GM12878 (cell line): ENCODE measurements around the gene PDE6D. TPM values are rescaled to one million over a fixed set of nuclear protein-coding genes. Genes with fewer than 3 reads are reported as not detected.

ENCODE experiments used
- ATAC-seq: fragments of 200-7000 bp; cut with Tn5 transposase; 3 replicates; pipeline ENCODE4 v1.9.1; 2020; ENCODE audit warnings: mild to moderate bottlenecking, moderate library complexity
- BruUV-seq: library from RNA; stranded (reverse); fragments of 400-500 nt; replicated peaks from 2 replicates; lab custom pipeline; 2021; lab: Mats Ljungman, UMichigan
- CTCF ChIA-PET: fragments of 300-600 bp; sonication (Branson Sonifier 250); formaldehyde crosslinking; extraction: SDS; loops from one replicate; lab custom pipeline; 2021; ENCODE audit warnings: inconsistent platforms; lab: Yijun Ruan, JAX
- POLR2A ChIA-PET: fragments of 350-600 bp; formaldehyde crosslinking; extraction: SDS; loops from one replicate; lab custom pipeline; 2021; ENCODE audit warnings: inconsistent platforms; lab: Charles Lee
- RAD21 ChIA-PET: fragments of 300-600 bp; sonication (Branson Sonifier 250); formaldehyde crosslinking; loops from one replicate; lab custom pipeline; 2023; ENCODE audit warnings: antibody characterized with exemption; ENCODE audit not compliant: unreplicated experiment; lab: Charles Lee
- SMC1A ChIA-PET: fragments of 300-600 bp; sonication (Branson Sonifier 250); formaldehyde crosslinking; loops from one replicate; lab custom pipeline; 2023; ENCODE audit not compliant: unreplicated experiment, uncharacterized antibody; lab: Charles Lee
- DNase-seq: peaks from one replicate; pipeline ENCODE4 v3.0.0-alpha.2; 2011; ENCODE audit warnings: low read depth, low spot score
- FAIRE-seq: peaks from 3 replicates; lab custom pipeline; 2011; peaks lifted over from hg19 to GRCh38; lab: Jason Lieb, UNC
- H2AFZ ChIP-seq: 2 replicates; pipeline ENCODE4 v1.6.0; 2011; ENCODE audit warnings: low read depth, low read length, control low read depth; ENCODE audit not compliant: control insufficient read depth
- H3K27ac ChIP-seq: 2 replicates; pipeline ENCODE4 v1.5.1; 2011; ENCODE audit warnings: control low read depth; ENCODE audit not compliant: control insufficient read depth, insufficient read depth
- H3K27me3 ChIP-seq, 2 experiments: replicated peaks in 1 of 2; 2 replicates each; pipeline versions ENCODE4 v1.6.0 to v1.6.1; 2011; ENCODE audit warnings: low read length in 1 of 2; ENCODE audit not compliant: control insufficient read depth in 2 of 2, insufficient read depth in 2 of 2
- H3K36me3 ChIP-seq, 2 experiments: 2 replicates each; pipeline ENCODE4 v1.5.1; 2011; ENCODE audit warnings: low read length in 1 of 2; ENCODE audit not compliant: control insufficient read depth in 2 of 2, insufficient read depth in 2 of 2
- H3K4me1 ChIP-seq: 2 replicates; pipeline ENCODE4 v1.6.1; 2011; ENCODE audit warnings: mild to moderate bottlenecking, low read length, moderate library complexity, mixed read lengths; ENCODE audit not compliant: control insufficient read depth, insufficient read depth
- H3K4me2 ChIP-seq: 2 replicates; pipeline ENCODE4 v1.6.0; 2011; ENCODE audit warnings: control low read depth; ENCODE audit not compliant: control insufficient read depth, insufficient read depth
- H3K4me3 ChIP-seq: fragments of 200-600 bp; sonication (generic); 2 replicates; pipeline ENCODE4 v1.5.1; 2016
- H3K79me2 ChIP-seq: 2 replicates; pipeline ENCODE4 v1.6.0; 2011; ENCODE audit warnings: low read length; ENCODE audit not compliant: control insufficient read depth, insufficient read depth
- H3K9ac ChIP-seq: 2 replicates; pipeline ENCODE4 v1.8.0; 2011; ENCODE audit warnings: low read length, control low read depth, mixed read lengths; ENCODE audit not compliant: control insufficient read depth, insufficient read depth
- H3K9me3 ChIP-seq: replicated peaks from 3 replicates; pipeline ENCODE4 v1.5.1; 2011; ENCODE audit warnings: mild to moderate bottlenecking, low read length; ENCODE audit not compliant: control insufficient read depth, insufficient read depth
- H4K20me1 ChIP-seq: 2 replicates; pipeline ENCODE4 v1.6.0; 2011; ENCODE audit not compliant: control insufficient read depth, insufficient read depth
- BACH1 ChIP-seq: fragments of 450-650 bp; IDR thresholded peaks from 2 replicates; pipeline ENCODE4 v1.6.1; 2017; ENCODE audit warnings: mild to moderate bottlenecking, borderline replicate concordance
- BCL11A ChIP-seq: IDR thresholded peaks from 2 replicates; pipeline ENCODE4 v1.6.1; 2011; ENCODE audit warnings: low read depth, low read length
- CHD1 ChIP-seq: IDR thresholded peaks from 2 replicates; pipeline ENCODE4 v1.6.1; 2012; ENCODE audit warnings: low read depth, low read length, improper control_type of control experiment
- CHD2 ChIP-seq: IDR thresholded peaks from 2 replicates; pipeline ENCODE4 v1.6.1; 2011; ENCODE audit warnings: low read depth, low read length, improper control_type of control experiment, borderline replicate concordance
- CHD4 ChIP-seq: fragments of 200-600 bp; sonication (generic); IDR thresholded peaks from 2 replicates; pipeline ENCODE4 v1.6.1; 2016; ENCODE audit warnings: mild to moderate bottlenecking
- IRF4 ChIP-seq: IDR thresholded peaks from 2 replicates; pipeline ENCODE4 v1.6.1; 2011; ENCODE audit warnings: low read depth, low read length
- IRF5 ChIP-seq: fragments of 450-650 bp; IDR thresholded peaks from 2 replicates; pipeline ENCODE4 v1.6.1; 2017; ENCODE audit warnings: borderline replicate concordance
- JUND ChIP-seq: IDR thresholded peaks from 2 replicates; pipeline ENCODE4 v1.6.1; 2012; ENCODE audit warnings: low read depth, mild to moderate bottlenecking, low read length, improper control_type of control experiment, moderate library complexity
- KLF5 ChIP-seq: fragments of 450-650 bp; IDR thresholded peaks from 2 replicates; pipeline ENCODE4 v1.6.1; 2014; ENCODE audit warnings: mild to moderate bottlenecking; ENCODE audit not compliant: partially characterized antibody
- NFYB ChIP-seq: IDR thresholded peaks from 2 replicates; pipeline ENCODE4 v1.6.1; 2011; ENCODE audit warnings: low read depth, mild to moderate bottlenecking, low read length, improper control_type of control experiment, moderate library complexity; ENCODE audit not compliant: insufficient read depth
- NR2C2 ChIP-seq: IDR thresholded peaks from 2 replicates; pipeline ENCODE4 v1.6.1; 2011; ENCODE audit warnings: borderline replicate concordance, low read depth; ENCODE audit not compliant: control insufficient read depth, insufficient read length
- RB1 ChIP-seq: fragments of 450-650 bp; formaldehyde crosslinking; IDR thresholded peaks from 2 replicates; pipeline ENCODE4 v1.6.1; 2017; ENCODE audit warnings: mild to moderate bottlenecking, borderline replicate concordance
- STAT3 ChIP-seq: IDR thresholded peaks from 2 replicates; pipeline ENCODE4 v1.6.1; 2011; ENCODE audit warnings: low read depth, low read length, improper control_type of control experiment
- ZNF384 ChIP-seq: IDR thresholded peaks from 2 replicates; pipeline ENCODE4 v1.6.1; 2012; ENCODE audit warnings: low read depth, mild to moderate bottlenecking, low read length, improper control_type of control experiment, borderline replicate concordance
- WGBS: methylation state at CpG from one replicate; pipeline ENCODE4 v1.1.6; 2016; ENCODE audit warnings: low lambda C conversion rate; ENCODE audit not compliant: insufficient replicate concordance, insufficient coverage; ENCODE audit errors: missing lambda C conversion rate; 5-methylcytosine and 5-hydroxymethylcytosine counted together
- in situ Hi-C: fragments of 300-500 bp; cut with MboI; formaldehyde crosslinking; loops from 9 replicates; pipeline ENCODE4 v1.14.3; 2018; ENCODE audit warnings: mixed read lengths
- intact Hi-C: fragments of 100-400 bp; cut with micrococcal nuclease; formaldehyde crosslinking; loops from one replicate; pipeline ENCODE4 v1.14.2; 2022; ENCODE audit not compliant: unreplicated experiment
- polyA plus RNA-seq, 11 experiments: library from polyadenylated mRNA; depleted of rRNA in 4 of 11; unstranded in 6 of 11; stranded (reverse) in 5 of 11; fragments of >200 nt; fragmentation: Nextera tagmentation in 4 of 11; fragmentation: Illumina TruSeq in 1 of 11; extraction: Ambion mirVana in 4 of 11; extraction: Trizol in 1 of 11; gene quantifications; 1 replicate in 1 of 11; 2 replicates in 10 of 11; pipeline versions ENCODE4 v1.2.1 to v1.2.3, GENCODE V29; 2011 to 2016; ENCODE audit warnings: inconsistent platforms in 2 of 11, missing spikeins in 2 of 11, low read depth in 1 of 11
- total RNA-seq, 4 experiments: library from RNA; depleted of rRNA in 3 of 4; stranded (reverse); fragments of >200 nt in 3 of 4; fragmentation: Illumina TruSeq in 1 of 4; extraction: Trizol in 1 of 4; gene quantifications; 2 replicates each; pipeline versions ENCODE4 v1.2.1 to v1.2.3, GENCODE V29; 2013 to 2021
- TF ChIP-seq, protein P1 (sequence below): IDR thresholded peaks from 2 replicates; pipeline ENCODE4 v1.6.1; 2012; ENCODE audit warnings: mild to moderate bottlenecking, low read depth, low read length

PDE6D gene
- total and polyA plus RNA-seq, 10 of the 15 experiments (the other 5 are each of a cell fraction or from before 2014, with no cell fraction given) = 8.2 to 69.4 (median 56.2) TPM

- TF ChIP-seq BACH1 = no peak
Measured at GRCh38 chr2:231720987-231721966, 59.8 kb downstream of the PDE6D start (continued).

- no peak for DNase-seq
- Histone ChIP-seq H4K20me1 (no peaks in the 10 kb centered on the region), H3K9me3 (no peaks in the 10 kb centered on the region), H2AFZ (peak overlapping the region; percentile 68), H3K4me2 (peak overlapping the region; percentile 69), H3K4me1 (peaks cover 26% of the 10 kb centered on the region), H3K9ac (no peak overlapping the region), H3K27me3 (no peaks in the 10 kb centered on the region), H3K4me3 (no peak overlapping the region), H3K36me3 (peaks cover 0 to 3% of the 10 kb centered on the region in 2 experiments; a peak in 2 of 4 replicates), H3K27ac (peak overlapping the region; percentile 71), H3K79me2 (no peaks in the 10 kb centered on the region)
- intact Hi-C loops = loop anchor here (2.0 kb wide), 1 partner anchor 60 kb away; the partner anchor contains the start of gene PDE6D
- peak; percentile 52 for FAIRE-seq
- WGBS = 61% methylated on average over 7 of the region's 7 CpGs
- no TSS peak for BruUV-seq
- ChIA-PET SMC1A (interaction anchor here (0.8 to 16.5 kb wide), 11 partner anchors 10 to 107 kb away, joined by 3 to 343 read pairs (median 5); partner anchors contain the start of genes COPS7B and PDE6D), RAD21 (interaction anchor here (0.9 to 11.7 kb wide), 8 partner anchors 9 to 108 kb away, joined by 3 to 463 read pairs (median 6); partner anchors contain the start of genes COPS7B and PTMA), POLR2A (interaction anchor here (0.5 to 1.8 kb wide), 9 partner anchors 11 to 107 kb away, joined by 3 to 7 read pairs (median 4); partner anchors contain the start of gene PTMA), CTCF (interaction anchor here (0.9 to 11.8 kb wide), 13 partner anchors 9 to 108 kb away, joined by 3 to 811 read pairs (median 4); no protein-coding TSS in a partner anchor)
- peak; percentile 10 for ATAC-seq
- in situ Hi-C loops = no loop called here
- TF ChIP-seq IRF5 (no peak), STAT3 (no peak), CHD1 (no peak), CHD2 (no peak), NFYB (peak; percentile 53; the same call in 1 of the 2 replicates), BCL11A (no peak), KLF5 (no peak), JUND (no peak), ZNF384 (no peak), NR2C2 (no peak), IRF4 (no peak), RB1 (no peak), CHD4 (no peak)
- TF ChIP-seq, protein P1, sequence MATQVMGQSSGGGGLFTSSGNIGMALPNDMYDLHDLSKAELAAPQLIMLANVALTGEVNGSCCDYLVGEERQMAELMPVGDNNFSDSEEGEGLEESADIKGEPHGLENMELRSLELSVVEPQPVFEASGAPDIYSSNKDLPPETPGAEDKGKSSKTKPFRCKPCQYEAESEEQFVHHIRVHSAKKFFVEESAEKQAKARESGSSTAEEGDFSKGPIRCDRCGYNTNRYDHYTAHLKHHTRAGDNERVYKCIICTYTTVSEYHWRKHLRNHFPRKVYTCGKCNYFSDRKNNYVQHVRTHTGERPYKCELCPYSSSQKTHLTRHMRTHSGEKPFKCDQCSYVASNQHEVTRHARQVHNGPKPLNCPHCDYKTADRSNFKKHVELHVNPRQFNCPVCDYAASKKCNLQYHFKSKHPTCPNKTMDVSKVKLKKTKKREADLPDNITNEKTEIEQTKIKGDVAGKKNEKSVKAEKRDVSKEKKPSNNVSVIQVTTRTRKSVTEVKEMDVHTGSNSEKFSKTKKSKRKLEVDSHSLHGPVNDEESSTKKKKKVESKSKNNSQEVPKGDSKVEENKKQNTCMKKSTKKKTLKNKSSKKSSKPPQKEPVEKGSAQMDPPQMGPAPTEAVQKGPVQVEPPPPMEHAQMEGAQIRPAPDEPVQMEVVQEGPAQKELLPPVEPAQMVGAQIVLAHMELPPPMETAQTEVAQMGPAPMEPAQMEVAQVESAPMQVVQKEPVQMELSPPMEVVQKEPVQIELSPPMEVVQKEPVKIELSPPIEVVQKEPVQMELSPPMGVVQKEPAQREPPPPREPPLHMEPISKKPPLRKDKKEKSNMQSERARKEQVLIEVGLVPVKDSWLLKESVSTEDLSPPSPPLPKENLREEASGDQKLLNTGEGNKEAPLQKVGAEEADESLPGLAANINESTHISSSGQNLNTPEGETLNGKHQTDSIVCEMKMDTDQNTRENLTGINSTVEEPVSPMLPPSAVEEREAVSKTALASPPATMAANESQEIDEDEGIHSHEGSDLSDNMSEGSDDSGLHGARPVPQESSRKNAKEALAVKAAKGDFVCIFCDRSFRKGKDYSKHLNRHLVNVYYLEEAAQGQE = no peak
Measured at GRCh38 chr2:231720292-231720986, 60.6 kb downstream of the PDE6D start.
